ENCODE results near the gene SUMO1. TPM values are rescaled to one million over a fixed set of nuclear protein-coding genes. Genes with fewer than 3 reads are reported as not detected.

Gene SUMO1
- total RNA-seq, 4 donors from 2014 or later: 29.6 to 46.3 (median 35.1) TPM

- no peak for DNase-seq (ENCODE audit: low spot score in 2 of 2)
- no peak for TF ChIP-seq POLR2A (IDR thresholded peaks at IDR 0.05)
- no peak for TF ChIP-seq CTCF (IDR thresholded peaks at IDR 0.05)
- 54 to 59% methylated on average over 6 of the region's 6 CpGs for WGBS, 2 donors
- intact Hi-C loops (cut with DNase I; ENCODE audit: low total_unique reads): loop anchor here (5.0 kb wide), 1 partner anchor 310 kb away; no protein-coding TSS in a partner anchor
- H3K4me3 ChIP-seq (ENCODE audit: low read depth, poor library complexity, severe bottlenecking): no peak overlapping the region
Measured at GRCh38 chr2:202172439-202173211, 65.8 kb downstream of the SUMO1 start.

GRCh38 chr2:202171241-202171825, 67.1 kb downstream of the SUMO1 start:
- TF ChIP-seq POLR2A (IDR thresholded peaks at IDR 0.05): no peak
- TF ChIP-seq CTCF (IDR thresholded peaks at IDR 0.05): no peak
- peak in 1 of 2 donors; percentile 72 for DNase-seq (ENCODE audit: low spot score in 2 of 2)
- WGBS, 2 donors: 15 to 29% methylated on average over 31 to 32 of the region's 32 CpGs
- no peak overlapping the region for H3K4me3 ChIP-seq (ENCODE audit: low read depth, poor library complexity, severe bottlenecking)
- intact Hi-C loops (cut with DNase I; ENCODE audit: low total_unique reads): loop anchor here (5.0 kb wide), 1 partner anchor 309 kb away; no protein-coding TSS in a partner anchor

- intact Hi-C loops (cut with DNase I; ENCODE audit: low total_unique reads): loop anchor here (5.0 kb wide), 1 partner anchor 308 kb away; no protein-coding TSS in a partner anchor
- no peak overlapping the region for H3K4me3 ChIP-seq (ENCODE audit: low read depth, poor library complexity, severe bottlenecking)
- TF ChIP-seq CTCF (IDR thresholded peaks at IDR 0.05) (no peak), POLR2A (IDR thresholded peaks at IDR 0.05) (no peak)
- 88 to 92% methylated on average over 8 of the region's 8 CpGs for WGBS, 2 donors
- peak in 1 of 2 donors; percentile 77 for DNase-seq (ENCODE audit: low spot score in 2 of 2)
Measured at GRCh38 chr2:202169832-202170424, 68.5 kb downstream of the SUMO1 start.

- TF ChIP-seq CTCF (IDR thresholded peaks at IDR 0.05) (no peak), POLR2A (IDR thresholded peaks at IDR 0.05) (no peak)
- H3K4me3 ChIP-seq (ENCODE audit: low read depth, poor library complexity, severe bottlenecking): no peak overlapping the region
- DNase-seq (ENCODE audit: low spot score in 2 of 2): peak in 1 of 2 donors; percentile 13
- intact Hi-C loops (cut with DNase I; ENCODE audit: low total_unique reads): no loop called here
Measured at GRCh38 chr2:202169131-202169530, 69.3 kb downstream of the SUMO1 start.

GRCh38 chr2:202165945-202166344, 72.5 kb downstream of the SUMO1 start:
- no peak overlapping the region for H3K4me3 ChIP-seq (ENCODE audit: low read depth, poor library complexity, severe bottlenecking)
- DNase-seq (ENCODE audit: low spot score in 2 of 2): no peak
- 61 to 62% methylated on average over 1 of the region's 1 CpG for WGBS, 2 donors
- TF ChIP-seq POLR2A (IDR thresholded peaks at IDR 0.05): no peak
- no peak for TF ChIP-seq CTCF (IDR thresholded peaks at IDR 0.05)
- intact Hi-C loops (cut with DNase I; ENCODE audit: low total_unique reads): no loop called here

Measured in lower leg skin (tissue), 4 donors.